ENCODE measurements around the gene H1-8.

The H1-8 gene

DNA sequence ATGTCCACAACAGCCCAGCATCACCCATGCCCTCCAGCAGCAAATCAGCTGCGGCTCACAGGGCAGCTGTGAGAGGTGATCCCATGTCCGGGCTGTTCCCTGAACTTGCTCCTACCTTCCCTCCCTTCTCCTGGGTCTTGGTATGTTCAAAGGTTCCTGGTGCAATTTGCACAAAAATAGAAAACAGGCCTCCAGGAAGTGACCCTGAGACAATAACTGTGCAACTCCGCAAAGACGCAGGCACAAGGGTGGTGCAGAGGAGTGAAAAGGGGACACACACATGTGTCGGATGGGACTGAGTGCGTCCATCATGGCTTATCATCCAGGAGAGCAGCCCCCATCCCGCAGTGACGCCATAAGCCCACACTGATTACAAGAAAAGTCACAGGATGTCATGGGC, 47.2 kb downstream of the H1-8 start:
- no peak for TF ChIP-seq ZNF274 (IDR thresholded peaks at IDR 0.05; ENCODE audit: low read depth, low read length)

DNA sequence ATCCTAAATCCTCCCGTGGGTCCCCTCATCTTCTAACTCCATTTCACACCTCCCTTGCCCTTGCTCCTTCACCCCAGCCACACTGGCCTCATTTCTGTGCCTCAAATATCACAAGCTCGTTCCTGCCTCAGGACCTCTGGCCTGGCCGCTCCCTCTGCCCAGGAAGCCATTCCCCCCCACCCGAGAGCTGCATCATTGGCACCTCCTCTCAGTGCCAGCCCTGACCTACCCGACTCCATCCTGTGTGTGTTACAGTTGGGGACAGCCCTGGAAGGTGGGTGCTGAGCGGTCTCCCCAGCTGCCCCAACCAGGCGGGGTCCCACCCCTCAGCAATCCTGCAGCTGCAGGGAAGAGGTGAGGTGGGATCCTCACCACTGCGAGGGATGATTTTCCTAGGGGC, 49.0 kb downstream of the H1-8 start:
- TF ChIP-seq ZNF274 (IDR thresholded peaks at IDR 0.05; ENCODE audit: low read depth, low read length), result no peak
- H3K4me3 ChIP-seq (ENCODE audit: low read length), result no peak overlapping the region

More for the DNA sequence above, 47.2 kb downstream of the H1-8 start:
- H3K4me3 ChIP-seq (ENCODE audit: low read length), result no peak overlapping the region

DNA sequence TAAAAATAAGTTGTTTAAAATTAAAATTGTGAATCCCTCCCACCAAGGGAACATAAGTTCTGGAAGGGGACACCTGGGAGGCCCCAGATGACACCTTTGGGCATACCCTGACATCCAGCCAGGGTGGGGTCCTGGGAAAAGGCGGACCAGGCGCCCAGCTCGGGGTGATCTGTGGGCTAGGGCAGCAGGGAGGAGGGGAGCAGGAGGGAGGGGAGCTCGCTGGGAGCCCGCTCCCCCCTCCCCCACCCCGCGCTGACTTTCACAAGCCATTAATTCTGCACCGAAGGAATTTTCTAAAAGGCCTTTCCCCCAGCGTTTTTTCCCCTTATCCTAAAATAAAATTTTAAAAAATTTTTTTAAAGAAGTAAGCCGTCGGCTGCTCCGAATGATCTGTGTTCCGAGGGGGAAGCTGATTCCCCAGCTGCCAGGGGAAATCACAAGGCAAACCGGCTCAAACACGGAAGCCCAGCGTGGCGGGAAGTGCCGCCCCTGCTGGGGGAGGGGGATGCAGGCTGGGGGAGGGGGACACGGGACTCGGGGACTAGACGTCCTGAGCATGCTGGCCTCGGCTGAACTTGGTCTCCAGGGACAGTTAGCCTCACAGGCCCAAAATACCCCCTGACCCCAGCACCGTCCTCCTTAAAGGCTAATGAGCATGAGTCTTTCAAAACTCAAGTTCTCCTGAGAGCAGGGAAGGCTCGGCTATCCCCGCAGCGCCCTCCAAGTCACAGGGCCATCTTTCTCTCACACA, 49.6 kb downstream of the H1-8 start:
- H3K4me3 ChIP-seq (ENCODE audit: low read length), result no peak overlapping the region
- no peak for TF ChIP-seq ZNF274 (IDR thresholded peaks at IDR 0.05; ENCODE audit: low read depth, low read length)

DNA sequence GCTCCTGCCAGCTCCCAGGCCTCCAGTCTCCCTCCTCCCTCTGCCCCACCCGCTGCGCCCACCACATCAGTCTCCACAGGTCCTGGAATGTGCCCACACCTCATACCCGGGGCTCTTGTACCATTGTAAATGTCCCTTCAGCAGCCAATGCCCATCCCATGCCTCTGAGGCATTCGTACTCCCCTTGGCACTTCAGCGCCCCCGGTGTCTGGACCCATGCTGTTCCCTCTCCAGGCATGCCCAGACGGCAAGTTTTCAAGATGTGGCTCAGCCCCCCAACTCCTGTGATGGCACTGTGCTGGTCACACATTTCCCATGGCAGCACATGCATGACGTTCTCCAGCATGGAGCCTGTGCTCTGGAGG, 50.2 kb downstream of the H1-8 start:
- H3K4me3 ChIP-seq (ENCODE audit: low read length), result no peak overlapping the region

DNA sequence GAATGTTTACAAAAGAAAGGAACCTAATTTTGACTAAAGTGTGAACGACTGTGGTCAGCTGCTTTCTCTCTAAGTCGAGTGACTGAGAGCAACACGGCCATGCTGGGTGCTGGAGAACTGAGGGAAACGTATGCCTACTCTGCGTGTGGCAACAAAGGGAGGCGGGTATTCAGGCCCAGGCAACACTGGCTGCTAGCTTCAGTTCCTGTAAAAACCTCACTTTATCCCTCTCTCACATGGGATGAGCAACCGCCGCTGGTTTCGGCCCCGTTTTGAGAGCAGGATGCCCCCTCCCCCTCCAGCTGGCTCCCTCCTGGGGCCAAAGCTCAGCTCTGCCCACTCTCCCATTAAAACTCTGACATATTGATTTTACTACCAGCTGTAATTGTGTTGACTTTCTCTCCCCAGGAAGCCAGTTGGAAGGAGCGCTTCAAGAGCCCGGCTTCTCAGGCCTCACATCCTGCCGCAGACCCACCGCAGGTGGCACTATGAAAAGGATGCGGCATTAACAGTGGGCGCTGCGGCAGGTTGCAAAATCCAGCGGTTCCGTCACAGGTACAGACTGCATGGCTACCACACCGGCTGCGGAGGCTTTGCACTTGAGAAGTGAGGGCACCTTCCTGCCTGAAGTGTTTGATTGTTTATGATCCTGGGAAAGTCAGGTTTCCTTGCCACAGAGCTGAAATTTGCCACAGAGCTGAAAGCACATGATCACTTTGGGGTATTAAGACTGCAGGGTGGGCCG, 50.8 kb downstream of the H1-8 start:
- TF ChIP-seq ZNF274 (IDR thresholded peaks at IDR 0.05; ENCODE audit: low read depth, low read length), result no peak
- H3K4me3 ChIP-seq (ENCODE audit: low read length), result no peak overlapping the region

More for the DNA sequence above, 50.2 kb downstream of the H1-8 start:
- no peak for TF ChIP-seq ZNF274 (IDR thresholded peaks at IDR 0.05; ENCODE audit: low read depth, low read length)

DNA sequence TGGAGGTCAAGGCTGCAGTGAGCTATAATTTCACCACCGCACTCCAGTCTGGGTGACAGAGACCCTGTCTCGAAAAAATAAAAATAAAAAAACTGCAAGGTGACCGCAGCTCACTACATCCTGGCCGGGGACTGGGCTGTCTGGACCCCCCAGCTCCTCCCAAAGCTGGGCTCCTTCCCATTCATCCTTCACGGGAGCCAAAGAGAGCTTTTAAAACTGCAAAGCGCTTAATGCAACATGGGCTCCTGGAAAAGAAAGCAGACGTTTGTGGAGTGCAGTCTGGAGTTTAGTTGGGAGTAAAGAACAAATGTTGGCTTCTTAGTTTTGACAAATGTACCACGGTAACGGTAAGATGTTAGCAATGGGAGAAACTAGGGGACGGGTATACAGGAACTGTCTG, 51.4 kb downstream of the H1-8 start:
- H3K4me3 ChIP-seq (ENCODE audit: low read length), result no peak overlapping the region
- TF ChIP-seq ZNF274 (IDR thresholded peaks at IDR 0.05; ENCODE audit: low read depth, low read length), result no peak

DNA sequence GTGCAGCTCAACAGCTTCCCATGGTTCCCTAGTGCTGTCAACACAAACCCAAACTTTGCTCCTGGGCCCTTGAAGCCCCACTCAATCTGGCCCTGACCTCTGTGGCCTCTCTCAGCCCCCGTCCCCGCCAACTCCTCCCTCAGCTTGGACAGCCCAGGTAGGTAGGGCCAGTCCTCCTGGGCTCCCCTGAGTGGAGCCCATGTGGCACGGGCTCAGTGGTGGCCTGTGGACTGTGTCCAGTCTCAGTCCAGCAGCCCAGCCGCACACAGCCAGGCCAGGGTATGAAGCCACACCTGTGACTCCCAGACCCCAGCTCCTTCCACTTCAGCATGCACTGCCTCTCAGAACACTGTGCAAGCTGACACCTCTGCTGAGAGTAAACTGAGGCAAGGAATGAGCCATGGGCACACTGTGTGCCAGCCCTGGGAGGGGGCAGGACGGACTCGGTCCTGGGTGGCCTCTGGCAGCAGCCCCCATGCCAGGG, 52.0 kb downstream of the H1-8 start:
- H3K4me3 ChIP-seq (ENCODE audit: low read length), result no peak overlapping the region
- TF ChIP-seq ZNF274 (IDR thresholded peaks at IDR 0.05; ENCODE audit: low read depth, low read length), result no peak

DNA sequence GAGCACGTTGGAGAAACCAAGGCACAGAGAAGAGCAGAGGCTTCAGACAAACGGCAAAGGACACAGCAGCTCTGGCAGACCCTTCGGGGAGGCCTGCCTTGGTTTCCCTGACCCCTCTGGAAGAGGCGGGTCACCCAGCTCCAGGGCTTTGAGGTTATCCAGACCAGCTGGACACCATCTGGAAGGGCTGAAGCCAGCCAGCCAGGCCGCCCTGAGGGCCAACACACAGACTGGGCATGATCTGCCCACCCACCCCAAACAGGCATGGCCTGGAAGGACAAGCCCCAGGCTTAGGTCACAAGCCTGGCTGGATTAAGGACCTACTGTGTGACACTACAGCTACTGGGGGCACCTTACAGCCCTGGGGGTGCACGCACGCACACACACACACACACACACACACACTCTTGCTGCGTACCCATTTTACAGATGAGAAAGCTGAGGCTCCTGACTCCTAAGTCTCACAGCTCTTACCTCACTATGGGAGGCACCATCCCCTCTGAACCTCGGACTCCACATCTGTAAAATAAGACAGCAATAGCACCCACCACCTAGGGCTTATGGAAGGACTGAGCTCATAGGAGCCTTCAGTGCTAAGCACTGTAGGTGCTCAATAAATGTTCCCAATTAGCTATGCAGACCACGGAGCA, 52.7 kb downstream of the H1-8 start:
- no peak overlapping the region for H3K4me3 ChIP-seq (ENCODE audit: low read length)

DNA sequence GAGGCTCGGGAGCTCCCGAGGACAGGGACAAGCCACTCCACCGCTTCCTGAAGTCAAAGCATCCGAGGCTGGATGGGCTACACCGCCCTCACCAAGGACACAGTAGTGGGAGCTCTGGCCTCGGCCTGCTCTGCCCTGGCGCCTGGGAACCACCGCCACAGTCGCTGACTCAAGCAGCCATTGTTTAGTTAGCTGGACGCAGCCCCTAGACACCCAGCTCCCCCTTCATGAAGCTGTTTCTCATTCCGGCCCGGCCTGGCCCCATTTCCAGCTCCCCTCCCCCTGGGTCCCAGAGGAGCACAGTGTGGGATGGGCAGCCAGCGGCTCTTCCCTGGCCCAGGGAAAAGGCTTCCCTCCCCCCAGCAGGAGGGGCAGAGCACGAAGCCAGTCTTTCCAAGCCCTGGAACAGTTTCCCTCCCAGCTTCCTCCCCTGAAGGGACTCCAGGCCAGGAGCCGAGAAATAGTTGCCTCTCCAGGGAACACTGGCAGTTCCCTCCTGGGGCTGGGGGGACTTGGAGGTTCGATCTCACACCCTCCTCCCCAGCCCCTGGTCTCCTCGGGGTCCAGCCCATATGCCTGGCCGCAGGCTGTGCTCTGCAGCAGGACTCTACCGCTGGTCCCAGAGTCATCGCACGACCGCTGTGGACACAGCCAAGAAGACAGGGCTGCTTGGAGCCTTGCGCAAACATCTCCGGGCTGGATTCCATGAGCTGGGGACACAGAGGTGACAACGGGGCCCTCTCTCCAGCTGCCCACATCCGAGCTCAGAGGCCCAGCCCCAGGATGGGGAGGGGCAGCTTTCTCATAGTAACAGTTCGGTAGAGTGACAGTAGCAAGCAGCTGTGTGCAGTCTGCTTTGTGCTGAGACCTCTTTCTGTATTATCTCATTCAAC, 53.5 kb downstream of the H1-8 start:
- no peak overlapping the region for H3K4me3 ChIP-seq (ENCODE audit: low read length)
- TF ChIP-seq ZNF274 (IDR thresholded peaks at IDR 0.05; ENCODE audit: low read depth, low read length), result no peak

More for the DNA sequence above, 52.7 kb downstream of the H1-8 start:
- no peak for TF ChIP-seq ZNF274 (IDR thresholded peaks at IDR 0.05; ENCODE audit: low read depth, low read length)

DNA sequence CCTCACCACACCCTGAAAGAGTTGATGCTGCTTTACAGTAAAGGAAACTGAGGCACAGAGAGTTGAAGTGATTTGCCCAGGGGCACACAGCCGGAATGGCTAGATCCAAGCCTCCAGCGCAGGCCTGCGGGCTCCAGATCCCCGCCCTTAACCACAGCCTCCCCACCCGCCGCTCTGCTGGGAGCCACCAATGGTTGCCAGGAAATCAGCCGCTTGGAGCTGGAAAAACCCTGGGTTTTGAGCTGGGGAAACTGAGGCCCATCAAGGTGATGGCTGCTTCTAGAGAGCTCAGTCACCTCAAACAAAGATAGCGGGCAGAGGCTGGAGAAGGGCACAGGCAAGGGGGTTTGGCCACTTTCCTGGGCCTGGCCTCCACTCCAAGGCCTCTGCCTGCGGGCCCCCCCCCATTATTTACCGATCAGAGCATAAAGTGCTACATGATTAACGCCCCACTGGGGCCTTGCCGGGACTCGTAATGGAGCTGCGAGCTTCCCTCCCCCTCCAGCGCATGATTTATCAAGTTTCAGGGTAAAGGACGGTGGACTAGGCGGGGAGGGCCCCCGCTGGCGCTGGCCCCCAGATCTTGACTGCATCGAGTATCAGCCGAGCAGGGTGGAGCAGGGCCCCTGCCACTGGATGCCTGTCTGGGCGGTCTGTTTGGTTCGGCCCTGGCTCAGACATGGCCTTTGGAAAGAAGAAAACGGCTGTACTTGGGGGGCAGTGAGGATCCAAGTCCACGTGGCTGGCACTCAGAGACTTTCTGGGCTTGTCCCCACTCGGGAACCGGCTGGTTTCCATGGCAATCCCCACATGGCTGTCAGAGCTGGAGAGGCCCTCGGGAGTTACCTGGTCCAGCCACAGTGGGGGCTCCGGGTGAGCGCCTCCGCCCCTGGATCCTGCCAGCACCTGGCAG, 54.4 kb downstream of the H1-8 start:
- H3K4me3 ChIP-seq (ENCODE audit: low read length), result no peak overlapping the region
- no peak for TF ChIP-seq ZNF274 (IDR thresholded peaks at IDR 0.05; ENCODE audit: low read depth, low read length)

DNA sequence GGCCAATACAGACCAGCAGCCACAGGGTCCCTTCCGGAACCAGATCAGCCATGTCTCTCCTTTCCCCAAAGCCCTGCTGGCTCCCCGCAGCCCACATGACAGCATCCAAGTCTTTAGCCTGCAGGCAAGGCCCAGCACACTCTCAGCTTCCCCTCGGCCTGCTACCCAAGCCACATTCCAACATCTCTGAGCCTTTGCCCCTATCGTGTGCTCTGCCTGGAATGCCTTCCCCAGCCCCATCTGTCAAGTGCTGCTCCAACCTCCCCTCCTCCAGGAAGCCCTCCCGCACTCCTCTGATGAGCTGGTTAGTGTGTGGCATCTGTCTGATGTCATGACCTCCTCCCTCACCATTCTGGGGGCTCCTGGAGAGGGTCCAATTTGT, 55.0 kb downstream of the H1-8 start:
- TF ChIP-seq ZNF274 (IDR thresholded peaks at IDR 0.05; ENCODE audit: low read depth, low read length), result no peak
- H3K4me3 ChIP-seq (ENCODE audit: low read length), result no peak overlapping the region

DNA sequence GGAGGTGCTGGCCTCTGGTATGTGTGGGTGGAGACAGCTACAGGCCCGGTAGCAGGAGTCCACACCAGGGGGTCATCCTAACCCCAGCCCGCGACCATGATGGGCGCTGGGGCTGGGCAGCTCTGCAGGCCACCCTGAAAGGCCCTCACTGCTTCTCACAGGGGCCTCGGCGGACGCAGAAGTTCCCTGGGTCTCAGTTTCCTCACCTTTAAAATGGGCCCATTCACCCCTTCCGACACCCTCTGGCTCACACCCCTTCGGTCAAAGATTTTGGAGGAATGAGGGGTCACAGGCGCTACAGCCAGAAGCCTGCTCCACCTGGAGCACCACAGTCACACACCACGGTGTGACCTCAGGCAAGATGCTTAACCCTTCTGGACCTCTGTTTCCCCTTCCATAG, 55.5 kb downstream of the H1-8 start:
- TF ChIP-seq ZNF274 (IDR thresholded peaks at IDR 0.05; ENCODE audit: low read depth, low read length), result no peak
- H3K4me3 ChIP-seq (ENCODE audit: low read length), result no peak overlapping the region

DNA sequence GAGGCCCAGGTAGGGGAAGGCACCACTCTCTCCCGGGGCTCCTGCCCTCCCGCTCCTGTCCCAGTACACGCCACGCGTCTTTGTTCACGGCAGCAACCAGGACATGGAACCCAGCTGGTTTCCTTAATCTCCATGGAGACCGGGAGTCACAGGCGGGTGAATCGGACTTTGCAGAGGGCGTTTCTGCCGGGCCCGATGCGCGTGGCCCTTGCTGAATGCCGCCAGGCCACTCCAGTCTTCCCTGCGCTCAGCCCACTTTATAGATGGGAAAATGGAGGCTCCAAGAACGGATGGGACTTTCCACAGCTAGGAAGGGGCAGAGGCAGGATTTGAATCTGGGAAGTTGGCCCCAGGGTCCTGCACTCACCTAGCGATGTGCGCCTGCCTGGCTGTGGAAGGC, 56.1 kb downstream of the H1-8 start:
- no peak for TF ChIP-seq ZNF274 (IDR thresholded peaks at IDR 0.05; ENCODE audit: low read depth, low read length)

More for the DNA sequence above, 56.1 kb downstream of the H1-8 start:
- H3K4me3 ChIP-seq (ENCODE audit: low read length), result no peak overlapping the region
